GM15510 (cell line): Measurements from ENCODE around the gene COX8A.

Experiments used
- POLR2A ChIP-seq: IDR thresholded peaks from 3 replicates; pipeline ENCODE4 v1.6.1; 2011; ENCODE audit warnings: borderline replicate concordance; ENCODE audit not compliant: insufficient read length; ENCODE audit errors: extremely low read depth

COX8A gene

DNA sequence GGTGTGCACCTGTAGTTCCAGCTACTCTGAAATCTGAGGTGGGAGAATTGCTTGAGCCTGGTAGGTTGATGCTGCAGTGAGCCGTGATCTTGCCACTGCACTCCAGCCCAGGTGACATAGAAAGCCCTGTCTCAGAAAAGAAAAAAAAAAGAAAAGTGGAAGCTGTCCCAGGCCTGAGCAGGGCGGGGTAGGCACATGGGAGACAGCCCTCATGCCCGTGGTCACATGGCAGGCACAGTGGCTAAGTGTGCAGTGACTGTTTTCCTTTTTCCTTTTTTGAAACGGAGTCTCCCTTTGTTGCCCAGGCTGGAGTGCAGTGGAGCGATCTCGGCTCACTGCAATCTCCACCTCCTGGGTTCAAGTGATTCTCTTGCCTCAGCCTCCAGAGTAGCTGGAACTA is 19.6 kb downstream of the COX8A start:
- TF ChIP-seq POLR2A = no peak

DNA sequence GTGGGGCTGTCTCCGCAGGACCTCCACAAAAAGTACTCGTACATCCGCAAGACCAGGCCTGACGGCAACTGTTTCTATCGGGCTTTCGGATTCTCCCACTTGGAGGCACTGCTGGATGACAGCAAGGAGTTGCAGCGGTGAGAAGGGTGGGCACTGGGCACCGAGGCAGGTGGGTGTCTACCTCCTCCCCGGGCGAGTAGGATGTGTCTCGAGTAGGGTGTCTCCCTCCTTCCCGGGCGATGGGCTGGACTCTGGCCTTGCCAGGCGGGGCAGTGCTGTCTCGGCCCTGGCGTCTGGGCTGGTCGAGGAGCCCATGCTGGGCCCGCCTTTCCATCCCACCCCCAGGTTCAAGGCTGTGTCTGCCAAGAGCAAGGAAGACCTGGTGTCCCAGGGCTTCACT is 22.1 kb downstream of the COX8A start:
- TF ChIP-seq POLR2A = no peak

DNA sequence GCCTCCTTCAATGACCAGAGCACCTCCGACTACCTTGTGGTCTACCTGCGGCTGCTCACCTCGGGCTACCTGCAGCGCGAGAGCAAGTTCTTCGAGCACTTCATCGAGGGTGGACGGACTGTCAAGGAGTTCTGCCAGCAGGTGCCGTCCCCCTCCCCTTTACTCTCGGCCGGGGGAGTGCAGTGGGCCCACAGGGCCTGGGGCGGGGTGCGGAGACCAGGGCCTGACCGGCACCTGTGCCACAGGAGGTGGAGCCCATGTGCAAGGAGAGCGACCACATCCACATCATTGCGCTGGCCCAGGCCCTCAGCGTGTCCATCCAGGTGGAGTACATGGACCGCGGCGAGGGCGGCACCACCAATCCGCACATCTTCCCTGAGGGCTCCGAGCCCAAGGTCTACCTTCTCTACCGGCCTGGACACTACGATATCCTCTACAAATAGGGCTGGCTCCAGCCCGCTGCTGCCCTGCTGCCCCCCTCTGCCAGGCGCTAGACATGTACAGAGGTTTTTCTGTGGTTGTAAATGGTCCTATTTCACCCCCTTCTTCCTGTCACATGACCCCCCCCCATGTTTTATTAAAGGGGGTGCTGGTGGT is 22.8 kb downstream of the COX8A start:
- TF ChIP-seq POLR2A = no peak

DNA sequence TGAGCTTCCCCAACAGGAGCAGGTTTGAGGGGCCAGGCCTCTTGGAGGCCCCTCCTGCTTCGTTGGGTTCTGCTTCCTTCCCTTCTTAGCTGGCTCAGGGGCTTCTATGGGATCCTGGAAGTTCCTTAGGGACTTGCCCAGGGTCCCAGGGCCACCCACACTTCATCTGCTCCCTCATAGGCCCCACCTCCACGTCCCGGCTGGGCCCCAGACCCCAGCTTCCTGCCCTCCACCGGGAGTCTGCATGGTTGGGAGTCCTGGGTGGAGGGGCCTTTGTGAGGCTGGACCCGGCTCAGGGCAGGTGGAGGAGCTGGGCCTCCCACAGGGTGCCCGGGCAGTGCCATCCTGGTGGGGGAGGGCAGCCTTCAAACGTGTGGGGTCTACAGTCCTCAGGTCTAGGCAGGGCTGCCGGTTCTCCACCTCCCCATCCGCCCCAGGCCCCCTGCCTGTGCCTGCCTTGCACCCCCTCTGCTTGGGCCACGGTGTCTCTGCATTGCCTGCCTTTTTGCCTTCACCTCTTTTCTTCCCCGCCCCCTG is 23.4 kb downstream of the COX8A start:
- no peak for TF ChIP-seq POLR2A

DNA sequence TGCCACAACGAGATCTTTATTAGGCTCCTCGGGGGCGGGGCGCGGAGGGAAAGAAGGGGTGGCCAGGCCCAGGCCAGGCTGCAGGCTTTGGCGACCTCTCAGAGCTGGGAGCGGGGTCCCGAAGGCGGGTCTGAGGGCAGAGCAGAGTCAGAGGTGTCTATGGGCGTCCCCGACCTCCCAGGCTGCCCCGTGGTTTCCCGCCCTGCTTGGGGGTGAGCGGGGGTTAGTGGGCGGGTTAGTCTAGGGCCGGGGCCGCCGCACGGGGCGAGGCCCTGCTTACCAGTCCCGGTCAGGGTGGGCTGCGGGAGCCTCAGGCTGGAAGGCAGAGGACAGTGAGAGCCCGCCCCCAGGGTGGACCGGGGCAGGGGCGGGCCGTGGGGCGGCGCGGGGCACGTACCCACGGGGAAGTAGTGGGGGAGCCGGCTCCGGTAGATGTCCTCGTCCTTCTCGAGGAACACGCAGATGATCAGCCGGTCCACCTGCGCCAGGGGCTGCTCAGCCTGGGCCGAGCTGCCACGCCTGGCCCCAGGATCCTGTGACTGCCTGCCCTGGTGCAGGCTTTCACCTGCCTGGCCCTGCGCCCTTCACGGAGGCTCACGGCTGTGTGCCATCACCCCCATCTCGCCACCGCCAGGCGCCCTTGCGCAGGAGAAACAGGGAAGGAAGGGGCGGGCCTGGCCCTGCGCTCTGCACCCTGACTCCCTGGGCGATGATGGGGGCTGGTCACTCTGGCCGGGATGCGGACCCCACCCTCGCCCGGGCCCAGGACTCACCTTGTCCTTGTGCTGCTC is 24.3 kb downstream of the COX8A start:
- TF ChIP-seq POLR2A = no peak

DNA sequence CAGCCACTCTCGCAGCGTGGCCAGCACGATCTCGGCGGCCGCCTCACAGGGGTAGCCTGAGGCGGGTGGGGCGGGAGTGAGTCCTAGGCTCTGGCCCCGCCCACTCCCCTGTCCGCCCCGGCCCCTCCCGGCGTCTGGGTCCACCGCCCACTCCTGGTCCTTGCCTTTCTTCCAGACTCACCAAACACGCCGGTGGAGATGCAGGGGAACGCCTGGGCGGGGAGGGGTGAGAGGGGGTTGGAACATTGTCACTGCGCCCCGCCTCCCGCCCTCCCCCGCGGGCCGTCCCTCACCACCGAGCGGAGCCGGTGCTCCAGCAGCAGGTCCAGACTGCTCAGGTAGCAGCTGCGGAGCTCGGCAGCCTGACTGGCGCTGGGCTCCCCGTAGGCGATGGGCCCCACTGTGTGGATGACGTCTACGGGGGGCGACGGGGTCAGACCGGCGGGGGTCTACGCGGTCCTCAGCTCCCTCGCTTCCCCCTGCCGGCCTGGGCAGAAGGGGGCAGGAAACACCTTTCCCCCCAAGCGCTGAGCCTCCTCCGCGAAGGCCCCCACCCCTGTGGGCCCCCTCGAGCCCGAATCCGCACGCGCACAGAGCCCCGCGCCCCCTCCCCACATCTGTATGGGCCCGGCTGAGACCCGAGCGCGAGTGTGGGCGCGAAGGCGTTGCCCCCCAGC is 25.1 kb downstream of the COX8A start:
- no peak for TF ChIP-seq POLR2A

DNA sequence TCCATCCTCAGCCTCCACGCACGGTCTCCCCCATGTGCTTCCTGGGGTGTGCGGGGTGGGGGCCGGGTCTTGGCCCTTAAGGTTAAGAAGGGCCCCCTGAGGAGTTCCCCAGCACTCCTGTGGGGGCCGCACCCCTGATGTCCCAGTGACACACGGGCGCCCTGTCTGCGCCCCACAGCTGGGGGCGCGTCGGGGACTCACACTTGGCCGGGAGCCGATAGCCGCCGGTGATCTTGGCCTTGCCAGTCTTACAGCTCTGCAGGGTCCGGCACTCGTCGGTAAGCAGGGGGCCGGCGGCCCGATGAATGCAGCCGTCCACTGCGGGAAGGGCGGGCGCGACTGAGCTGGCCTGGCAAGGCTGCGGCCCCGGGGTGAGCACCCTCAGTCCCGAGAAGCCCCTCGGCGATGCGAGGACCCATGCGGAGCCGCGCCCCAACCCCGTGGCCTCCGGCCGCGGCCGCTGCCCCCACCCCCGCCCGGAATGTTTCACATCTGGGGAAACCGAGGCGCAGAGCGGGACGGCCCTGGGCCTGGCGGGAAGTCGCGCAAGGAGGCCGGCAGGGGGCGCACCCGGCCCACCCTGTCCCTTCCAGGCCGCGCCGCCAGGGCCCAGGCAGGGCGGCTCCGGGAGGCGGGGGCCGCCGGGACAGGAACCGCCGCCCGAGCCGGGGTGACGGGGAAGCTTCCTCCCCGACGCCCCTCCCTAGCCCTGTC is 25.8 kb downstream of the COX8A start:
- TF ChIP-seq POLR2A = no peak

DNA sequence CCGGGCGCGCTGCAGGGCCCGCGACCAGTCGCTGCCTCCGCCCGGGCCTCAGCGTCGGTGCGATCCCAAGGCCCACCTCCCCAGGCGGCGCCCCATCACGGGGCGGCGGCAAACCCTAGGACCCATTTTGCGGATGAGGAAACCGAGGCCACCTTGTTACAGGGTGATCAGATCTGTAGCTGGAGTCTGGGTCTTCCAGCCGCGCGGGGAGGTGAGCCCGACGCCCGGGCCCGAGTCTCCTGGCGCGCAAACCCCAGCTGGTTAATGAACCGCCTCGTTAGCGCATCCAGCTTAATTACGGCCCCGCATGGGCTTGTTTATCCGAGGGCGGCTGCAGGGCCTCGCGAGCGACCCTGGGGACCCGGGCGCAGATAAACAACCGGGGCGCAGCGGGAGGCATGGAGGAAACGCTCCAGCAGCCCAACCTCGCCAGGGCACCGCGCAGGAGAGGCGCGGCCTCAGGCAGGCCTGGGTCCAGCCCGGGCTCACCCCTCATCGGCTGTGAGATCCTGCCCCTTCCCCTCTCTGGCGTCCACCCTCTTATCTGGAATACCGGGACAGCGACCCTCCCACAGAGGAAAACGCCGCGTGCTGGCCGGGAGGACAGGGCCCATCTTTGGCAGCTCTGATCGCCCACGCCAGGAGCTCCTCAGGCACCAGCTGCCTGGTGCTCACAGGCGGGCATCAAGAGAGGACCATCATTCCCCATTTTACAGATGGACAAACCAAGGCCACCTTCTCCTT is 26.5 kb downstream of the COX8A start:
- TF ChIP-seq POLR2A = no peak

DNA sequence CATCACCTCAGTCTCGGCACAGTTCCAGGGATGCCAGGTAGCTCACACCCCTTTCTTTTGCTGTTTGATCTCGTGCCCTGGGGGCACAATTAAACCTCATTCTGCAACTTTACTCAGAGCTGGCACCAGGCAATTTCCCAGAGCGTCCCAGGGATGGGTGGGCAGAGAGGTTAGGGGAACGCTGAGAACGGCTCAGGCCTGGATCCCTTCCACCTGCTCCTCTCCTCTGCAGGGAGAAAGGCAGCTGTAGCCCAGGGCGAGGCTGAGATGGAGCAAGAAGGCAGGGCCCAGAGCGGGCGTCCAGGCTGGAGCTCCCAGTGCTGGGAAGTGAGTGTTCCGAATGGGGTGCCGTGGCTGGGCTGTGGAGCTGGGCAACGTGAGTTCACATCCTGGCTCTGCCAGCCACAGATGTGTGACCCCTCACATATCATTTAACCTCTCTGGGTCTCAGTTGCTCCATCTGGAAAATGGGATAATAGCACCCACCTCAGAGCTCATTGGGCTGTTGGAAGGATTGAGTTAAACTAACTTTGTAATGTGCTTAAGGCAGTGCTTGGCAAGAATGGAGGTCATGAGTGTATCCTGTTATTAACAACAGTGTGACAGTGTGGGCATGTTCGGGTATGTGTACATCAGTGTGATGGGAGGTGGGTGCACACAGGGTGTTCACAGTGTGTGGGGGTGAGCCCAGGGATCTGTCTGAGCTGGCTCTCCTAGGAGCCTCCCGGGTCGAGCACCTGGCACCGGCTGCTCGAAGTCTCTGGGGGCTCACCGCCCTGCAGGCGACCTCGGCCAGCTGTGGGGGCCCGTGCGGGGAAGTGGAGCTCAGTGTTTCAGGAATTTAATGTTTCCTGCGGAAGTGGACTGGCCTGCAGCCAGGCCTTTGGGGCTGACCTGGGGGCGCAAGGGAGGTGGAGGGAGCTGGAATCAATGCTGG is 27.3 kb downstream of the COX8A start:
- TF ChIP-seq POLR2A = no peak

DNA sequence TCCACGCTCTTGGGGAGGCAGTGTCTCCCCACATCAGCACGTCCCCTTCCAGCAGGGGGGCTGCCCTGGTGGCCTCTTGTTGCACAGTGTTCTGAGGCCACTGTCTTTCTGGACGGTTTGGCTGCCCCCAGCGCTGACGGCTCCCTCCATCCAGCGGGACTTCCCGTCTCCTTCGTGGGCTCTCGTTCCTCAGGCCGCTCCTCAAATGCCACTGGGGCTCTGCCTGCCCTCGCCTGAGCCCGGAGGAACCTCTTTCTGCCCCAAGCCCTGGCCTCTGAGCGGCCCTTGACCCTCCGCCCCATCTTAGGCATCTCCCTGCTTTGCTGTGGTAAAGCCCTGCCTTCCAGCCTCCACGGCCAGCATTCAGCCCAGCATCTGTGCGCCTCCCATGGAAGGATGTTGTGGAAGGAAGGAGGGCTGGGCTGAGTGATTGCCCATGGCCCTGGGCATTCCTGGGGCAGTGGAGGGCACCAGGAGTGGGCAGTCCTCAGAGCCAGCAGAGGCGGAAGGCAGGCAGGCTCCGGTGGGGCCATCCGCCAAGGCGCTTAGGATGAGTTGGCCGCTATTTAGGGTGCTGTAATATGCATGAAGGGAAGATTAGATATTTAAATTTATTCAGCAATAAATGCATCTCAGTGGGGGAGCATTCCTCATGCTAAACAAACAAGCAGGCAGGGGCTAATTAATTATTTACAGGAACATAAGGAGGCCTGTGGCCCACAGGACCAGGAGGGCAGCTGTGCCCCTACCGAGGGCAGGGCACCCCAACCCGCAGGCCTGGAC is 29.6 kb downstream of the COX8A start:
- no peak for TF ChIP-seq POLR2A

DNA sequence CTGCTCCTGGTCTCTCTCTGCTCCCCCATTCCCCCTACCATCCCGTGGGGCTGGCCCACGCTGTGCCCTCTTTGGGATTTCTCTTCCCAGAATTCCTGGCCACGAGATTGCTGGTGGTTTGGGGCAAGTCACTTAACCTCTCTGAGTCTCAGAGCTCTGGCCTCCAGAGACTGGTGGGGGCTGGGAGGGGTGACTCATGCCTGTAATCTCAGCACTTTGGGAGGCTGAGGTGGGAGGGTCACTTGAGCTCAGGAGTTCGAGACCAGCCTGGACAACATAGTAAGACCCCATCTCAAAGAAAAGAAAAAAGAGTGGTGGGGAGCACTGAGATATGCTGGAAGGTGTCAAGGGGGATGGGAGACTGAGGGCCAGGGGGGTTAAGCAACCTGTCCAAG is 30.2 kb downstream of the COX8A start:
- TF ChIP-seq POLR2A = no peak

DNA sequence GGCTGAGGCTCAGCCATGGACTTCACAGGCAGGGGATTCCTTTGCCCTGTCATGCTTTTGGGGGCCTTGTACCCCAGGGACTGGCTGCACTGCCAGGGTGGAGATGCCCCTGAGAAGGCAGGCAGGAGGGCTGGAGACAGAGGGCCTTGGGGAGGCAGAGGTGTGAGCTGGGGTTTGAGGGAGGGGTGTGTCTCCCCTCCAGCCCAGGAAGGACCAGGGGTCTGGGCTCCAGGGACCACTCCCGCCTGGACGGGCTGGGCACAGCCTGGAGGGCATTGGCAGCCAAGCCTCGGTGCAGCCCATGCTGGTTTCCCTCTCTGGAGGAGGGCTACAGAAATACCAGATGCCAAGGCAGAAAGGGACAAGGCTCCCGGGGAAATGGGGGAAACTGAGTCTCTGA is 31.3 kb downstream of the COX8A start:
- no peak for TF ChIP-seq POLR2A

DNA sequence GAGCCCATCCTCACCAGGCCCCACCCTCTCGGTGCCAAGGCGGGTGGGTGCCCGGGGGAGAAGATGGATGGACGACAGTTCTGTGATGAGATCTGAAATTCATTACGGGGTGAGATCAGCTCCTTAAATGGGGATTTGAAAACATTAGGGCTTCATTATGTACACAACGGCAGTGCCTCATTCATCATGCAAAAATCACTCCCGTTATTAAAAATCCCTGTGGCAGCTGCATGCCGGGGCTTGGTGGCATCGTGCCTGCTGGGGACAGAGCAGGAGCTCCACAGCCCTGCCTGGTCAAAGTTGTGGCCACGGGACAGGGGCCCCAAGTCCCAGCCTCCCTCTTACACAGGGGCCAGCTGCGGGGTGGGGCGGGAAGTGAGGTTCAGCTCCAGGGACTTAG is 32.0 kb downstream of the COX8A start:
- no peak for TF ChIP-seq POLR2A

DNA sequence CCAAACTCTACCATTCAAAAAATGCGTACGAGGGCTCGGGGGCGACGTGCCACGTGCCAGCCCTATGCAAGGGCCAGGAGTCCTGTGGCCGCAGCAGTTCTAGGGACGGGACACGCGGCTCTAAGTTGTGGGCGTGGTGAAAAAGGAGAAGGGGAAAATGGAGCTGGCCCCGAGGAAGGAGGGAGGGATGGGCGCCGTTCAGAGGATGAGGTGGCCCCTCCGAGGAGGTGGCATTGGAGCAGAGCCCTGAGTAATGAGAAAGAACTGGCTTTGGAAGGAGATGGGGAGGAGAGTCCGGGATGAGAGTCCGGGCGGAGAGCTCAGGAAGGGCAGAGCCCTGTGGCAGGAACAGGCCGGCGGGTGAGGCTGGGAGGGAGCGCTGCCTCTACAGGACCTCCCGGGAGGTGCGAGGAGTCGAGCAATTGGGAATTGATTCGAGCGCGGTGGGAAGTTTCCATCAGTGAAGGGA is 32.8 kb downstream of the COX8A start:
- no peak for TF ChIP-seq POLR2A
